Heart left ventricle (tissue), 16 donors: ENCODE data around the gene MYL4. TPM values are rescaled to one million over a fixed set of nuclear protein-coding genes. Genes with fewer than 3 reads are reported as not detected.
A peak's percentile ranks its signal among the peaks of the same experiment; 100 is the strongest.

Source experiments
- ATAC-seq, 4 donors: fragments of 200-7000 bp; cut with Tn5 transposase; one replicate each; pipeline ENCODE4 v1.9.1; 2020 to 2022; ENCODE audit warnings: moderate library complexity in 4 of 4, mild to moderate bottlenecking in 3 of 4, moderate number of reproducible peaks in 1 of 4
- DNase-seq, 5 donors: peaks; one replicate each; pipeline ENCODE4 v3.0.0-alpha.2; 2020
- H3K27ac ChIP-seq, 12 donors: fragments of 200-600 bp; sonication (generic) in 4 of 12; one replicate each; pipeline versions ENCODE4 v1.5.0 to v1.8.0; 2016 to 2022; ENCODE audit warnings: mild to moderate bottlenecking in 2 of 12
- H3K27me3 ChIP-seq, 9 donors: fragments of 200-600 bp; sonication (generic) in 2 of 9; one replicate each; pipeline versions ENCODE4 v1.5.1 to v1.8.0; 2016 to 2022; ENCODE audit warnings: mild to moderate bottlenecking in 3 of 9
- H3K36me3 ChIP-seq, 9 donors: fragments of 200-600 bp; sonication (generic) in 2 of 9; one replicate each; pipeline versions ENCODE4 v1.5.0 to v1.8.0; 2018 to 2022; ENCODE audit warnings: mild to moderate bottlenecking in 2 of 9
- H3K4me1 ChIP-seq, 12 donors: fragments of 200-600 bp; sonication (generic) in 4 of 12; one replicate each; pipeline versions ENCODE4 v1.5.0 to v1.8.0; 2016 to 2022; ENCODE audit warnings: mild to moderate bottlenecking in 3 of 12
- H3K4me3 ChIP-seq, 12 donors: fragments of 200-600 bp; sonication (generic) in 4 of 12; one replicate each; pipeline versions ENCODE4 v1.5.0 to v1.8.0; 2017 to 2022; ENCODE audit warnings: mild to moderate bottlenecking in 9 of 12, moderate library complexity in 4 of 12
- H3K9me3 ChIP-seq, 12 donors: fragments of 200-600 bp; sonication (generic) in 4 of 12; one replicate each; pipeline versions ENCODE4 v1.5.0 to v1.8.0; 2016 to 2022; ENCODE audit warnings: mild to moderate bottlenecking in 1 of 12
- POLR2A ChIP-seq, 2 donors: fragments of 450-650 bp; IDR thresholded peaks; one replicate each; pipeline ENCODE4 v1.6.1; 2017; ENCODE audit warnings: antibody characterized with exemption in 2 of 2, mild to moderate bottlenecking in 2 of 2, moderate library complexity in 2 of 2
- WGBS, 4 donors: extraction: QIAGEN DNeasy Blood & Tissue Kit in 2 of 4; methylation state at CpG; one replicate each; pipeline versions ENCODE4 v1.1.5 to v1.1.7; 2013 to 2018; 5-methylcytosine and 5-hydroxymethylcytosine counted together
- intact Hi-C, 10 donors: fragments of 100-400 bp; cut with DNase I; formaldehyde crosslinking; loops; one replicate each; pipeline versions ENCODE4 v1.11.1 to v1.14.2; 2022
- polyA plus RNA-seq, 2 donors: library from polyadenylated mRNA; stranded (reverse); fragments of 200-250 nt; gene quantifications; one replicate each; pipeline ENCODE4 v1.2.3, GENCODE V29; 2013
- total RNA-seq, 9 donors: library from RNA; depleted of rRNA in 2 of 9; stranded (reverse); fragments of >200 nt in 2 of 9; fragmentation: NEBNext Ultra II Directional in 3 of 9; extraction: Animal tissue kit (Norgen Biotek cat#: 25700) in 3 of 9; gene quantifications; one replicate each; pipeline versions ENCODE4 v1.1.0 to v1.2.4, GENCODE V29; 2016 to 2023
- TF ChIP-seq, protein P1 (sequence below), 12 donors: fragments of 200-600 bp; sonication (generic) in 4 of 12; IDR thresholded peaks; one replicate each; pipeline versions ENCODE4 v1.5.0 to v1.8.0; 2018 to 2022; ENCODE audit warnings: antibody characterized with exemption in 12 of 12, mild to moderate bottlenecking in 5 of 12
- donor health status: ischemic (EF 13 %, LVEDD 7.1; RV severe dilation, severe dysfunction).
- donor health status: healthy with polysubstance abuse.
- donor health status: DM: no; HTN: yes; CAD: no.
- donor health status: DM: no; HTN: no; CAD: no.
- donor health status: ischemic (EF 25% LVEDD 6.9; RV normal size, moderate dysfunction).
- donor health status: ischemic (EF 25% LVEDD 5.7; RV mildly dilated, moderate dysfunction).
- donor health status: healthy.
- donor health status: DM: yes; HTN: yes; CAD: no.
- donor health status: ischemic (EF 35%, LVEDD 5.7; RV mildly dilated, moderate dysfunction).
- donor health status: nonischemic (EF 11% LVEDD 7.7; RV severe dilation, severe dysfunction).
- donor health status: DM: yes; HTN: yes; CAD: no.
- donor health status: PGD.
- donor health status: ischemic (EF 29% LVEDD 5.4; RV normal size, mild dysfunction).
- donor health status: nonischemic (EF 23%, LVEDD 6.1; RV moderate dilation, normal function).

MYL4 gene
- total and polyA plus RNA-seq, 11 donors = 24.9 to 750 (median 69.0) TPM

DNA sequence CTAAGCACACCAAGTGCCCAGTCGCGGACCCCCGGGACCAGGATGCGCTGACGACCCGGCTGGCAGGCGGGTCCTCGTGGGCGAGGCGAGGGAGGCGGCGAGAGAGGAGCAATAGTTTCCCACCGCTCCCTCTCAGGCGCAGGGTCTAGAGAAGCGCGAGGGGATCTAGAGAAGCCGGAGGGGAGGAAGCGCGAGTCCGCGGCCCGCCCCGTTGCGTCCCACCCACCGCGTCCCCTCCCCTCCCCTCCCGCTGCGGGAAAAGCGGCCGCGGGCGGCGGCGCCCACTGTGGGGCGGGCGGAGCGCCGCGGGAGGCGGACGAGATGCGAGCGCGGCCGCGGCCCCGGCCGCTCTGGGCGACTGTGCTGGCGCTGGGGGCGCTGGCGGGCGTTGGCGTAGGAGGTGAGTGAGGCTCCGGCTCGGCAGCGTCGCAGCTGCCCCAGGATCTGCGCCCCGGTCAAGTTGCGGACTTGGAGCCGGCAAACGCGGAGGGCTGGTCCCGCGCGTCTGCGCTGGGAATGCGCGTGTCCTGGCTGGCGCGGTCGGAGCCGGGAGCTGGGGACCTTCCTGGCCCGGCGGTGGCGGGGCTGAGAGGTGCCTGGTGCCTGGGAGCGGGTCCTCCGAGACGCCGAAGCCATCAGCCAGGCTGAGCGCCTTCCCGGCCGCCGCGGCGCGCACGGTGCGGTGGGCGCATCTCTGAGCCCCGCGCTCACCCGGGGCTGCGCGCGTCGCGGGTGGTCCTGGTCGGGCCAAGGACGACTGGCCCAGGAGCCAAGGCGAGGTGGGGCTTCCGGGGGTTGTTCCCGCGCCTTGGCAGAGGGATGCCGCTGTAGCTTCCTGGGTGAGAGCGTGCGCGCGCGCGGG is 44.6 kb downstream of the MYL4 start, which contains the start of gene ITGB3:
ITGB3 (plus strand) TSS at position 287 of the 862 bp plus-strand sequence; CDS start at position 322, 35 bp downstream.
- Histone ChIP-seq H3K4me3 (peak within 1 kb of the TSS; percentile 61 to 88 (median 80)), H3K9me3 (no peaks in the 10 kb centered on the region), H3K4me1 (peaks cover 0 to 33% (median 9%) of the 10 kb centered on the region in 12 donors), H3K36me3 (no peaks in the 10 kb centered on the region), H3K27me3 (peaks cover 0 to 25% (median 0%) of the 10 kb centered on the region in 9 donors), H3K27ac (peak within 1 kb of the TSS in 11 of 12 donors; percentile 51 to 93 (median 79))
- peak; percentile 80 to 87 (median 82) for DNase-seq
- peak in 1 of 2 donors; percentile 13 for TF ChIP-seq POLR2A (IDR thresholded peaks at IDR 0.05)
- TF ChIP-seq, protein P1, sequence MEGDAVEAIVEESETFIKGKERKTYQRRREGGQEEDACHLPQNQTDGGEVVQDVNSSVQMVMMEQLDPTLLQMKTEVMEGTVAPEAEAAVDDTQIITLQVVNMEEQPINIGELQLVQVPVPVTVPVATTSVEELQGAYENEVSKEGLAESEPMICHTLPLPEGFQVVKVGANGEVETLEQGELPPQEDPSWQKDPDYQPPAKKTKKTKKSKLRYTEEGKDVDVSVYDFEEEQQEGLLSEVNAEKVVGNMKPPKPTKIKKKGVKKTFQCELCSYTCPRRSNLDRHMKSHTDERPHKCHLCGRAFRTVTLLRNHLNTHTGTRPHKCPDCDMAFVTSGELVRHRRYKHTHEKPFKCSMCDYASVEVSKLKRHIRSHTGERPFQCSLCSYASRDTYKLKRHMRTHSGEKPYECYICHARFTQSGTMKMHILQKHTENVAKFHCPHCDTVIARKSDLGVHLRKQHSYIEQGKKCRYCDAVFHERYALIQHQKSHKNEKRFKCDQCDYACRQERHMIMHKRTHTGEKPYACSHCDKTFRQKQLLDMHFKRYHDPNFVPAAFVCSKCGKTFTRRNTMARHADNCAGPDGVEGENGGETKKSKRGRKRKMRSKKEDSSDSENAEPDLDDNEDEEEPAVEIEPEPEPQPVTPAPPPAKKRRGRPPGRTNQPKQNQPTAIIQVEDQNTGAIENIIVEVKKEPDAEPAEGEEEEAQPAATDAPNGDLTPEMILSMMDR (IDR thresholded peaks at IDR 0.05) = peak in 11 of 12 donors; percentile 13 to 69 (median 49)
- peak; percentile 59 to 98 (median 94) for ATAC-seq
- intact Hi-C loops = loop anchor here in 2 of 10 donors (2.0 to 5.0 kb wide), 2 partner anchors 33 to 49 kb away; no protein-coding TSS in a partner anchor
- 1 to 5% (median 3%) methylated on average over 29 to 112 of the region's 112 CpGs for WGBS, 4 donors

DNA sequence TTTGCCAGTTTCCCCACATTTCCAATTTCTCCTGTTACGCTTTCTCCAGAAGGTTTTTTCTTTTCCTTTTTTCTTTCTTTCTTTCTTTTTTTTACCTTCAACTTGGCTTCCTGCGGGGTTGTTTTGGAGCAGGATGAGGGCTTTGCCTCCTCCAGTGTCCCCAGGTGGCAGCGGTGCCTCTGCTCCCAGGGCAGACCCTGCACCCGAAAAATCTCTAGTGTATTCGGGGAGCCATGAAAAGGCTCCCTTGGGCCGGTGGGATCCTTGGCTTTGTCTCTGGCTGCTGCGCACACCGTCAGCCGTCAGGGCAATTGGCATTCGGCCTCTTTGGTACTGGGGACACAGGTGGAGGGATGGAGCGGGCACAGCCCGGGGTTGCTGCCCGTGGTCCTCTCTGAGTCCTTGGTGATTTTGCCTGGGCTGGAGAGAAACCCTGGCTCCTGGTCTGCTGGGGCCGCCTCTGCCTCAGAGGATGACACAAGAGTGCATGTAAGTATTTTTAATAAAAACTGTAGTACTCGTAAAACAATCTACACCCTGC is 45.3 kb downstream of the MYL4 start:
- Histone ChIP-seq H3K36me3 (no peaks in the 10 kb centered on the region), H3K4me3 (peak overlapping the region; percentile 61 to 88 (median 80)), H3K27me3 (peaks cover 0 to 25% (median 0%) of the 10 kb centered on the region in 9 donors), H3K27ac (peak overlapping the region in 11 of 12 donors; percentile 51 to 93 (median 79)), H3K4me1 (peaks cover 0 to 33% (median 9%) of the 10 kb centered on the region in 12 donors), H3K9me3 (no peaks in the 10 kb centered on the region)
- no peak for DNase-seq
- no peak for TF ChIP-seq POLR2A (IDR thresholded peaks at IDR 0.05)
- TF ChIP-seq, protein P1 (IDR thresholded peaks at IDR 0.05) = no peak
- intact Hi-C loops = loop anchor here in 1 of 10 donors (5.0 kb wide), 1 partner anchor 48 kb away; no protein-coding TSS in a partner anchor
- no peak for ATAC-seq
- WGBS, 4 donors = 39 to 49% (median 43%) methylated on average over 11 to 15 of the region's 15 CpGs

DNA sequence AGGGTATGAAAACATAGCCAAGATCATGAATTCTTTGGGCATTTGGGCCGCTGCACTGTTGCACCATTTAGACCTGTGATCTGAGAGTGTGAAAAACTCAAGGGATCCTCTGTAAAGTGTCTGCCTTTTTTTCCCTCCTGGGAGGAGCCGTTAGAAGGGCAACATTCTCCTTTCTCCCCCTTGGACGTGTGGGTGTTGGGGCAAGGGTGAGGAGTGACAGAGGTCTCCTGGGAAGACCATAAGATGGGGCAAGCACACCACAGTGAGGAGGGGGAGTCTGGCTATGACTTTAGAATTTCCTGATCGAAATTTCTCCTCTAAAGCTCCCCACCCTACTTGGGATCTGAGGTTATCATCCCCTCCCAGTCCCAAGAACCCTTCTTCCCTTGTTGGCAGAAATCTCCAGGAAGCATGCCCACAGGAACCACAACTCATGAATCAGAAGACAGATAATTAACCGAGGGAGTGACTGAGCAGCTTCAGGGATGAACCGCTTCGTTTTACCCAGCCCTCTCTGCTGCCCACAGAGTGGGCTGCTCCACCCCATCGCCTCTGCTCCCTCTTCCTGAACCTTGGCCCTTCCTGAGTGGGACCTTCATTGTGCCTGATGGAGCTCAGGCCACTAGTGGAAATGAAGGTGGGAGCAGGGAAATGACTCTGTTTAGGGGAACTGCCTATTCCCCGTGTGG is 48.6 kb downstream of the MYL4 start:
- no peak overlapping the region for H3K4me3 ChIP-seq
- WGBS, 4 donors = 59 to 64% (median 62%) methylated on average over 9 of the region's 9 CpGs
- no peaks in the 10 kb centered on the region for H3K9me3 ChIP-seq
- no peaks in the 10 kb centered on the region for H3K36me3 ChIP-seq
- no peak for TF ChIP-seq POLR2A (IDR thresholded peaks at IDR 0.05)
- TF ChIP-seq, protein P1 (IDR thresholded peaks at IDR 0.05) = no peak
- ATAC-seq (no peak), DNase-seq (no peak)
- peak overlapping the region in 1 of 12 donors; percentile 55 for H3K27ac ChIP-seq
- H3K27me3 ChIP-seq = peaks cover 0 to 25% (median 0%) of the 10 kb centered on the region in 9 donors
- intact Hi-C loops = loop anchor here in 1 of 10 donors (5.0 kb wide), 1 partner anchor 45 kb away; no protein-coding TSS in a partner anchor
- peaks cover 0 to 31% (median 9%) of the 10 kb centered on the region in 12 donors for H3K4me1 ChIP-seq
